ENCODE measurements around the gene ROCK2. TPM values are rescaled to one million over a fixed set of nuclear protein-coding genes. Genes with fewer than 3 reads are reported as not detected.

The ROCK2 gene
- total and polyA plus RNA-seq, 4 donors, result 19.2 to 119 (median 59.2) TPM

GRCh38 chr2:11359865-11360264 lies 15.4 kb upstream of the ROCK2 start:
- ATAC-seq (ENCODE audit: low FRiP score) (no peak), DNase-seq (no peak)
- WGBS, 2 donors, result 73 to 76% methylated on average over 8 of the region's 8 CpGs
- intact Hi-C loops (cut with DNase I), result no loop called here
- Histone ChIP-seq H3K27ac (ENCODE audit: low read depth in 1 of 2, low read length in 2 of 2) (no peak overlapping the region), H3K9me3 (ENCODE audit: control insufficient read depth, low read length) (no peaks in the 10 kb centered on the region), H3K27me3 (ENCODE audit: control insufficient read depth in 1 of 2, insufficient read depth in 2 of 2, low read length in 1 of 2) (no peaks in the 10 kb centered on the region), H3K4me1 (ENCODE audit: control insufficient read depth in 1 of 2, insufficient read depth in 2 of 2, low read length in 2 of 2) (no peaks in the 10 kb centered on the region), H3K4me3 (ENCODE audit: low read length in 2 of 2) (no peak overlapping the region), H3K36me3 (ENCODE audit: control insufficient read depth in 1 of 2, insufficient read depth in 2 of 2, low read length in 1 of 2) (no peaks in the 10 kb centered on the region)

GRCh38 chr2:11357428-11357972 lies 13.1 kb upstream of the ROCK2 start:
- Histone ChIP-seq H3K4me1 (ENCODE audit: control insufficient read depth in 1 of 2, insufficient read depth in 2 of 2, low read length in 2 of 2) (no peaks in the 10 kb centered on the region), H3K36me3 (ENCODE audit: control insufficient read depth in 1 of 2, insufficient read depth in 2 of 2, low read length in 1 of 2) (no peaks in the 10 kb centered on the region), H3K4me3 (ENCODE audit: low read length in 2 of 2) (no peak overlapping the region), H3K27ac (ENCODE audit: low read depth in 1 of 2, low read length in 2 of 2) (no peak overlapping the region), H3K9me3 (ENCODE audit: control insufficient read depth, low read length) (no peaks in the 10 kb centered on the region), H3K27me3 (ENCODE audit: control insufficient read depth in 1 of 2, insufficient read depth in 2 of 2, low read length in 1 of 2) (no peaks in the 10 kb centered on the region)
- intact Hi-C loops (cut with DNase I), result no loop called here
- DNase-seq, result no peak
- WGBS, 2 donors, result 87 to 89% methylated on average over 7 of the region's 7 CpGs
- no peak for ATAC-seq (ENCODE audit: low FRiP score)

GRCh38 chr2:11356764-11357163 lies 12.3 kb upstream of the ROCK2 start:
- H3K4me1 ChIP-seq (ENCODE audit: control insufficient read depth in 1 of 2, insufficient read depth in 2 of 2, low read length in 2 of 2), result no peaks in the 10 kb centered on the region
- H3K27me3 ChIP-seq (ENCODE audit: control insufficient read depth in 1 of 2, insufficient read depth in 2 of 2, low read length in 1 of 2), result no peaks in the 10 kb centered on the region
- no peak for ATAC-seq (ENCODE audit: low FRiP score)
- no peak overlapping the region for H3K4me3 ChIP-seq (ENCODE audit: low read length in 2 of 2)
- intact Hi-C loops (cut with DNase I), result no loop called here
- DNase-seq, result no peak
- no peaks in the 10 kb centered on the region for H3K9me3 ChIP-seq (ENCODE audit: control insufficient read depth, low read length)
- 54 to 57% methylated on average over 4 of the region's 4 CpGs for WGBS, 2 donors
- no peak overlapping the region for H3K27ac ChIP-seq (ENCODE audit: low read depth in 1 of 2, low read length in 2 of 2)
- no peaks in the 10 kb centered on the region for H3K36me3 ChIP-seq (ENCODE audit: control insufficient read depth in 1 of 2, insufficient read depth in 2 of 2, low read length in 1 of 2)

GRCh38 chr2:11355194-11356053 lies 11.0 kb upstream of the ROCK2 start:
- intact Hi-C loops (cut with DNase I), result no loop called here
- Histone ChIP-seq H3K4me3 (ENCODE audit: low read length in 2 of 2) (no peak overlapping the region), H3K4me1 (ENCODE audit: control insufficient read depth in 1 of 2, insufficient read depth in 2 of 2, low read length in 2 of 2) (no peaks in the 10 kb centered on the region), H3K27me3 (ENCODE audit: control insufficient read depth in 1 of 2, insufficient read depth in 2 of 2, low read length in 1 of 2) (no peaks in the 10 kb centered on the region), H3K27ac (ENCODE audit: low read depth in 1 of 2, low read length in 2 of 2) (no peak overlapping the region), H3K9me3 (ENCODE audit: control insufficient read depth, low read length) (no peaks in the 10 kb centered on the region), H3K36me3 (ENCODE audit: control insufficient read depth in 1 of 2, insufficient read depth in 2 of 2, low read length in 1 of 2) (no peaks in the 10 kb centered on the region)
- 88 to 92% methylated on average over 11 of the region's 11 CpGs for WGBS, 2 donors
- ATAC-seq (ENCODE audit: low FRiP score), result no peak
- no peak for DNase-seq

- DNase-seq (no peak), ATAC-seq (ENCODE audit: low FRiP score) (no peak)
- H3K27ac ChIP-seq (ENCODE audit: low read depth in 1 of 2, low read length in 2 of 2), result no peak overlapping the region
- H3K36me3 ChIP-seq (ENCODE audit: control insufficient read depth in 1 of 2, insufficient read depth in 2 of 2, low read length in 1 of 2), result no peaks in the 10 kb centered on the region
- no peak overlapping the region for H3K4me3 ChIP-seq (ENCODE audit: low read length in 2 of 2)
- no peaks in the 10 kb centered on the region for H3K27me3 ChIP-seq (ENCODE audit: control insufficient read depth in 1 of 2, insufficient read depth in 2 of 2, low read length in 1 of 2)
- H3K4me1 ChIP-seq (ENCODE audit: control insufficient read depth in 1 of 2, insufficient read depth in 2 of 2, low read length in 2 of 2), result no peaks in the 10 kb centered on the region
- intact Hi-C loops (cut with DNase I), result no loop called here
- WGBS, 2 donors, result 94% methylated on average over 14 of the region's 14 CpGs
- H3K9me3 ChIP-seq (ENCODE audit: control insufficient read depth, low read length), result no peaks in the 10 kb centered on the region
Observed at GRCh38 chr2:11354363-11355154, 10.1 kb upstream of the ROCK2 start.

GRCh38 chr2:11352781-11353537 lies 8.5 kb upstream of the ROCK2 start:
- Histone ChIP-seq H3K36me3 (ENCODE audit: control insufficient read depth in 1 of 2, insufficient read depth in 2 of 2, low read length in 1 of 2) (no peaks in the 10 kb centered on the region), H3K9me3 (ENCODE audit: control insufficient read depth, low read length) (no peaks in the 10 kb centered on the region), H3K4me3 (ENCODE audit: low read length in 2 of 2) (no peak overlapping the region), H3K27me3 (ENCODE audit: control insufficient read depth in 1 of 2, insufficient read depth in 2 of 2, low read length in 1 of 2) (no peaks in the 10 kb centered on the region), H3K27ac (ENCODE audit: low read depth in 1 of 2, low read length in 2 of 2) (no peak overlapping the region), H3K4me1 (ENCODE audit: control insufficient read depth in 1 of 2, insufficient read depth in 2 of 2, low read length in 2 of 2) (no peaks in the 10 kb centered on the region)
- intact Hi-C loops (cut with DNase I), result no loop called here
- 91 to 94% methylated on average over 10 of the region's 10 CpGs for WGBS, 2 donors
- no peak for DNase-seq
- ATAC-seq (ENCODE audit: low FRiP score), result no peak

GRCh38 chr2:11348209-11348749 lies 3.8 kb upstream of the ROCK2 start:
- no peaks in the 10 kb centered on the region for H3K4me1 ChIP-seq (ENCODE audit: control insufficient read depth in 1 of 2, insufficient read depth in 2 of 2, low read length in 2 of 2)
- H3K9me3 ChIP-seq (ENCODE audit: control insufficient read depth, low read length), result no peaks in the 10 kb centered on the region
- H3K27me3 ChIP-seq (ENCODE audit: control insufficient read depth in 1 of 2, insufficient read depth in 2 of 2, low read length in 1 of 2), result no peaks in the 10 kb centered on the region
- H3K4me3 ChIP-seq (ENCODE audit: low read length in 2 of 2), result no peak overlapping the region
- WGBS, 2 donors, result 79 to 83% methylated on average over 5 of the region's 5 CpGs
- H3K36me3 ChIP-seq (ENCODE audit: control insufficient read depth in 1 of 2, insufficient read depth in 2 of 2, low read length in 1 of 2), result no peaks in the 10 kb centered on the region
- intact Hi-C loops (cut with DNase I), result loop anchor here (10.0 kb wide), 2 partner anchors 113 to 193 kb away; partner anchors contain the start of gene SLC66A3 (in 1 of the 2)
- DNase-seq (no peak), ATAC-seq (ENCODE audit: low FRiP score) (no peak)
- no peak overlapping the region for H3K27ac ChIP-seq (ENCODE audit: low read depth in 1 of 2, low read length in 2 of 2)

GRCh38 chr2:11347403-11347959 lies 3.0 kb upstream of the ROCK2 start:
- Histone ChIP-seq H3K4me1 (ENCODE audit: control insufficient read depth in 1 of 2, insufficient read depth in 2 of 2, low read length in 2 of 2) (no peaks in the 10 kb centered on the region), H3K27ac (ENCODE audit: low read depth in 1 of 2, low read length in 2 of 2) (no peak overlapping the region), H3K4me3 (ENCODE audit: low read length in 2 of 2) (no peak overlapping the region), H3K36me3 (ENCODE audit: control insufficient read depth in 1 of 2, insufficient read depth in 2 of 2, low read length in 1 of 2) (no peaks in the 10 kb centered on the region), H3K27me3 (ENCODE audit: control insufficient read depth in 1 of 2, insufficient read depth in 2 of 2, low read length in 1 of 2) (no peaks in the 10 kb centered on the region), H3K9me3 (ENCODE audit: control insufficient read depth, low read length) (no peaks in the 10 kb centered on the region)
- DNase-seq (no peak), ATAC-seq (ENCODE audit: low FRiP score) (no peak)
- intact Hi-C loops (cut with DNase I), result loop anchor here (10.0 kb wide), 2 partner anchors 113 to 193 kb away; partner anchors contain the start of gene SLC66A3 (in 1 of the 2)
- 96% methylated on average over 7 of the region's 7 CpGs for WGBS, 2 donors
